B cell (primary cell): Measurements from ENCODE around the gene AOPEP. TPM values are rescaled to one million over a fixed set of nuclear protein-coding genes. Genes with fewer than 3 reads are reported as not detected.

Source experiments
- ATAC-seq: fragments of 200-7000 bp; cut with Tn5 transposase; one replicate; pipeline ENCODE4 v1.10.0; 2021; ENCODE audit warnings: low read depth, mild to moderate bottlenecking, moderate number of reproducible peaks, moderate library complexity
- CTCF ChIA-PET: fragments of 350-600 bp; sonication (Branson Sonifier 250); formaldehyde crosslinking; loops from one replicate; lab custom pipeline; 2021; ENCODE audit warnings: antibody characterized with exemption, inconsistent platforms; lab: Charles Lee
- POLR2A ChIA-PET: fragments of 350-600 bp; sonication (Branson Sonifier 250); formaldehyde crosslinking; loops from one replicate; lab custom pipeline; 2021; ENCODE audit warnings: antibody characterized with exemption; lab: Charles Lee
- DNase-seq: peaks from one replicate; pipeline ENCODE4 v3.0.0; 2013
- H2AFZ ChIP-seq: 2 replicates; pipeline ENCODE4 v1.6.1; 2012; ENCODE audit warnings: mild to moderate bottlenecking, low read depth, low read length; ENCODE audit not compliant: insufficient read depth, poor library complexity, severe bottlenecking
- H3K27ac ChIP-seq, 2 donors: 1 replicate in 1 of 2; 2 replicates in 1 of 2; pipeline ENCODE4 v1.5.1; 2012 to 2013; ENCODE audit warnings: low read length in 2 of 2, mild to moderate bottlenecking in 2 of 2, moderate library complexity in 1 of 2
- H3K27me3 ChIP-seq, 4 experiments: fragments of 200-600 bp in 1 of 4; sonication (generic) in 1 of 4; replicated peaks in 1 of 4; 1 replicate in 2 of 4; 2 replicates in 2 of 4; pipeline versions ENCODE4 v1.6.1 to v1.7.0; 2013 to 2016; ENCODE audit warnings: low read length in 3 of 4, mild to moderate bottlenecking in 2 of 4, mixed read lengths in 1 of 4, moderate library complexity in 1 of 4; ENCODE audit not compliant: insufficient read depth in 4 of 4, control insufficient read depth in 3 of 4; ENCODE audit errors: control extremely low read depth in 1 of 4
- H3K36me3 ChIP-seq, 2 experiments: replicated peaks in 1 of 2; 1 replicate in 1 of 2; 2 replicates in 1 of 2; pipeline versions ENCODE4 v1.6.1 to v1.7.1; 2013; ENCODE audit warnings: low read length in 1 of 2; ENCODE audit not compliant: insufficient read depth in 2 of 2, control insufficient read depth in 1 of 2; ENCODE audit errors: control extremely low read depth in 1 of 2, extremely low read depth in 1 of 2
- H3K4me1 ChIP-seq, 2 donors: fragments of 200-600 bp in 1 of 2; sonication (generic) in 1 of 2; 1 replicate in 1 of 2; 2 replicates in 1 of 2; pipeline versions ENCODE4 v1.5.1 to v1.6.1; 2013 to 2017; ENCODE audit warnings: low read length in 2 of 2; ENCODE audit not compliant: control insufficient read depth in 2 of 2, insufficient read depth in 2 of 2
- H3K4me2 ChIP-seq: replicated peaks from 2 replicates; pipeline ENCODE3; 2012; ENCODE audit warnings: mild to moderate bottlenecking, low read depth, low read length; ENCODE audit not compliant: poor library complexity, severe bottlenecking
- H3K4me3 ChIP-seq, 5 experiments: fragments of 200-600 bp in 1 of 5; sonication (generic) in 1 of 5; 1 replicate in 3 of 5; 2 replicates in 2 of 5; pipeline versions ENCODE4 v1.5.1 to v1.7.0; 2011 to 2016; ENCODE audit warnings: low read length in 4 of 5, mild to moderate bottlenecking in 4 of 5, low read depth in 2 of 5, control low read depth in 1 of 5, moderate library complexity in 1 of 5; ENCODE audit not compliant: insufficient read depth in 1 of 5; ENCODE audit errors: control extremely low read depth in 1 of 5, extremely low read depth in 1 of 5
- H3K79me2 ChIP-seq: fragments of 200-600 bp; sonication (generic); one replicate; pipeline ENCODE4 v1.6.0; 2016; ENCODE audit warnings: low read length; ENCODE audit not compliant: control insufficient read depth, insufficient read depth
- H3K9ac ChIP-seq: fragments of 200-600 bp; sonication (generic); 2 replicates; pipeline ENCODE4 v1.6.1; 2017; ENCODE audit warnings: mild to moderate bottlenecking, low read length, moderate library complexity
- H3K9me3 ChIP-seq, 3 donors: one replicate each; pipeline versions ENCODE4 v1.6.1 to v1.7.1; 2013; ENCODE audit warnings: low read length in 2 of 3; ENCODE audit not compliant: control insufficient read depth in 2 of 3, insufficient read depth in 1 of 3; ENCODE audit errors: control extremely low read depth in 1 of 3
- H4K20me1 ChIP-seq: 2 replicates; pipeline ENCODE4 v1.6.0; 2012; ENCODE audit warnings: mild to moderate bottlenecking, low read length; ENCODE audit not compliant: insufficient read depth, control insufficient read depth, poor library complexity, severe bottlenecking
- H3K27ac Mint-ChIP-seq: one replicate; pipeline ENCODE4 v1.8.0; 2021; ENCODE audit warnings: mixed read lengths
- H3K27me3 Mint-ChIP-seq: one replicate; pipeline ENCODE4 v1.8.0; 2021; ENCODE audit warnings: mixed read lengths
- H3K4me1 Mint-ChIP-seq: one replicate; pipeline ENCODE4 v1.8.0; 2021; ENCODE audit warnings: mixed read lengths
- H3K4me3 Mint-ChIP-seq: one replicate; pipeline ENCODE4 v1.8.0; 2021; ENCODE audit warnings: mixed read lengths
- H3K9me3 Mint-ChIP-seq: one replicate; pipeline ENCODE4 v1.8.0; 2022; ENCODE audit warnings: mixed read lengths; ENCODE audit not compliant: insufficient read depth
- CTCF ChIP-seq: fragments of 200-600 bp; IDR thresholded peaks from one replicate; pipeline ENCODE4 v1.8.0; 2022; ENCODE audit warnings: antibody characterized with exemption, mild to moderate bottlenecking
- EZH2 ChIP-seq: IDR thresholded peaks from 2 replicates; pipeline ENCODE4 v1.6.1; 2012; ENCODE audit warnings: borderline replicate concordance, low read depth, mild to moderate bottlenecking, moderate library complexity, low read length; ENCODE audit not compliant: insufficient read depth, poor library complexity, severe bottlenecking
- WGBS: methylation state at CpG from one replicate; pipeline ENCODE4 v1.1.5; 2013; ENCODE audit warnings: missing lambda C conversion rate; ENCODE audit not compliant: insufficient coverage; 5-methylcytosine and 5-hydroxymethylcytosine counted together
- intact Hi-C: fragments of 100-400 bp; cut with micrococcal nuclease; formaldehyde crosslinking; loops from one replicate; pipeline ENCODE4 v1.10.0; 2022
- polyA plus RNA-seq: library from polyadenylated mRNA; depleted of rRNA; stranded (reverse); fragments of >200 nt; gene quantifications from 2 replicates; pipeline ENCODE4 v1.2.3, GENCODE V29; 2012
- total RNA-seq, 2 donors: library from RNA; stranded (reverse); fragments of 120-200 nt in 1 of 2; gene quantifications; 1 replicate in 1 of 2; 2 replicates in 1 of 2; pipeline versions ENCODE4 v1.2.3 to v1.2.4, GENCODE V29; 2013 to 2022

AOPEP gene
- total and polyA plus RNA-seq, 2 donors (not counting 1 experiment from before 2014, with no cell fraction given) = 5.1 to 35.8 TPM

GRCh38 chr9:95100071-95100627 lies 373.6 kb downstream of the AOPEP start:
- Mint-ChIP-seq H3K9me3 (no peaks in the 10 kb centered on the region), H3K4me1 (no peaks in the 10 kb centered on the region), H3K4me3 (no peak overlapping the region), H3K27me3 (no peaks in the 10 kb centered on the region), H3K27ac (no peak overlapping the region)
- Histone ChIP-seq H3K27me3 (peaks cover 0 to 2% (median 0%) of the 10 kb centered on the region in 4 experiments), H3K4me3 (no peak overlapping the region), H2AFZ (no peak overlapping the region), H3K4me2 (no peak overlapping the region), H3K36me3 (peaks cover 0 to 3% of the 10 kb centered on the region in 2 experiments), H3K9me3 (no peaks in the 10 kb centered on the region), H3K79me2 (no peaks in the 10 kb centered on the region), H3K4me1 (no peaks in the 10 kb centered on the region), H3K9ac (no peak overlapping the region), H4K20me1 (no peaks in the 10 kb centered on the region), H3K27ac (no peak overlapping the region)
- intact Hi-C loops = no loop called here
- 94% methylated on average over 4 of the region's 4 CpGs for WGBS
- ChIA-PET POLR2A (no interaction called here), CTCF (no interaction called here)
- TF ChIP-seq CTCF = no peak
- no peak for TF ChIP-seq EZH2
- ATAC-seq (no peak), DNase-seq (no peak)

- H3K27ac Mint-ChIP-seq = no peak overlapping the region
- no peak for TF ChIP-seq CTCF
- no peak for TF ChIP-seq EZH2
- intact Hi-C loops = no loop called here
- Histone ChIP-seq H2AFZ (no peak overlapping the region), H3K36me3 (peaks cover 0 to 3% of the 10 kb centered on the region in 2 experiments), H3K79me2 (no peaks in the 10 kb centered on the region), H3K27me3 (no peaks in the 10 kb centered on the region), H3K27ac (no peak overlapping the region), H3K4me2 (no peak overlapping the region), H3K4me3 (no peak overlapping the region), H4K20me1 (no peaks in the 10 kb centered on the region), H3K4me1 (no peaks in the 10 kb centered on the region), H3K9ac (no peak overlapping the region), H3K9me3 (no peaks in the 10 kb centered on the region)
- 98% methylated on average over 12 of the region's 12 CpGs for WGBS
- CTCF ChIA-PET = no interaction called here
- DNase-seq (no peak), ATAC-seq (no peak)
- no peaks in the 10 kb centered on the region for H3K27me3 Mint-ChIP-seq
- POLR2A ChIA-PET = no interaction called here
- H3K4me3 Mint-ChIP-seq = no peak overlapping the region
- H3K9me3 Mint-ChIP-seq = no peaks in the 10 kb centered on the region
- H3K4me1 Mint-ChIP-seq = no peaks in the 10 kb centered on the region
Observed at GRCh38 chr9:95101326-95101725, 374.8 kb downstream of the AOPEP start.
